HS-27A (cell line): ENCODE measurements around the gene EXOC6B.
A peak's percentile ranks its signal among the peaks of the same experiment; 100 is the strongest.
"Not testable (repeated sequence)": the region's sequence is repeated elsewhere in the genome, so short reads cannot be mapped to it uniquely, and the experiment has no call there.

Experiments
- DNase-seq: peaks from one replicate; pipeline ENCODE4 v3.0.0-alpha.2; 2012; ENCODE audit warnings: low read depth, missing footprints

The EXOC6B gene

GRCh38 chr2:72603481-72603880 lies 222.4 kb downstream of the EXOC6B start:
- no peak for DNase-seq

DNA sequence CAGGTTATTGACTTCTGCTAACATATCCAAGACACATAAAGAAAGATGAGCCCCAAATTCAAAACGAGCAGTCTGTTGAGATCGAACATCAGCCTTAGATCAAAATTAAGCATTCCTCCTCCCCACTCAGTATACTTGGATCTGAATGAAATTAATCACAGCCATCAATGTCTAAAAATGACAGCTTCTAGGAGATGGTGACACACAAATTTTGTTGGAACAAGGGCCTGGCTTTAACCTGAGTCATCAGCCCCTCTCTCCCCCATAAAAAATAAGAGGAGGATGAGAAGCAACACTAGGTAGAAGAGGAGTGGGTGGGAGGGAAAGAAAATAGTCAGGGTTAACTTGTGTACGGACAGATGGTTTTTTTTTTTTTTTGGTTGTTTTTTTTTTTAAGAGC lies 223.1 kb downstream of the EXOC6B start:
- no peak for DNase-seq

DNA sequence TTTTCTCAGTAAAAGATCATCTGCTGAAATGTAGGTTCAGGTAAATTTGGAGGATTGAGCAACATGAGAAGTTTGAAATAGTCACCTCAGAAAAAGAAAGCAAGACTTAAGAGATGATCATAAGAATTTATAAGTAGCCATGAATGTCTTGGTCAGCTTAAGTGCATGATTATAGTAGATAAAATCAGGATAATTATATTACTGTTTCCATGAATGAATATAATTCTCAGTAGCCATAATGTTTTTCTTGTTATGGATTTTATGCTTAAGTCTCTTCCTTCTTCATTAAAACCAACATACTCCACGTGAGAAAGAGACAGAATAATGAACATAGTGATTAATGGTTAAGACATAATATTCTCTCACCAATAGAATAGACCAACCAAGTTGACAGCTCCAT lies 223.7 kb downstream of the EXOC6B start:
- no peak for DNase-seq

GRCh38 chr2:72583836-72584235 lies 242.0 kb downstream of the EXOC6B start:
- DNase-seq = not testable (repeated sequence)

DNA sequence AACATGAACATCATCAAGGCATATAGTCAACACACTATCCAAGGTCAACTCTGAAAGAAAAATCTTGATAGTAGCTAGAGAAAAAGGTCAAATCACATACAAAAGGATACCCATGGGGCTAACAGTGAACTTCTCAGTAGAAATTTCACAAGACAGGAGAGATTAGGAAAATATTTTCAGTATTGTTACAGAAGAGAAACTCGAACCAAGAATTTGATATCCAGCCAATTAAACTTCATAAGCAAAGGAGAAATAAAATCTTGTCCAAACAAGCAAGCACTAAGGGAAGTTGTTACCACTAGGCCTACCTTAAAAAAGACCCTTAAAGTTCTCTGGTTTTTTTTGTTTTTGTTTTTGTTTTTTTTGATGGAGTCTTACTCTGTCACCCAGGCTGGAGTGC lies 242.5 kb downstream of the EXOC6B start:
- no peak for DNase-seq

DNA sequence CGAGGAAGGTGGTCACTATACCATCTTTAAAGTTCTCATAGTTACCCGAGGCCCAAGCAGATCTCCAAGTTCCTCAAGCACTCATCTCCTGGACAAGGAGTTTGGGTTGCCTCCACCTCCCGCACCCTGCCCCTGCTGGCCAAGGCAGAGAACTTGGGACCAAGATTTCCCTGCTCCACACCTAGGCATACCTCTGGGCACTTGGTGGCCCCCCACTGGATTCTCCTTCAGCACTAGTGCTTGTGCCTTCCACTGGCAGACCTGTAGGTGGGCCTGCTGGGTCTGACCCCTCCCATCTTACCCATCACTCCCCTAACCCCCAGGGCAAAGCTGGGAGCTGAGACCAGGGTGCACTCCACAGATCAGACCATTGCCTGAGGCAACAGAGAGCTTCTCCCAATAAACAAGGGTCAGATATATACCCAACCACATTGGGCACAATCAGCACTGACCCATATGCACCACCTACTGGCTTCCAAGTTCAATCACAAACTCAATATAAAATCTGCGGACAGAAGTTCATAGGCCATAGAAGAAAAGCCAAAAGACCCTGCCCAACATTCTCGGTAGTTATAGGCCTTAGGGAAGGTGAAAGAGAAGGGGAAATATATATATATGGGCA lies 244.2 kb downstream of the EXOC6B start:
- no peak for DNase-seq

DNA sequence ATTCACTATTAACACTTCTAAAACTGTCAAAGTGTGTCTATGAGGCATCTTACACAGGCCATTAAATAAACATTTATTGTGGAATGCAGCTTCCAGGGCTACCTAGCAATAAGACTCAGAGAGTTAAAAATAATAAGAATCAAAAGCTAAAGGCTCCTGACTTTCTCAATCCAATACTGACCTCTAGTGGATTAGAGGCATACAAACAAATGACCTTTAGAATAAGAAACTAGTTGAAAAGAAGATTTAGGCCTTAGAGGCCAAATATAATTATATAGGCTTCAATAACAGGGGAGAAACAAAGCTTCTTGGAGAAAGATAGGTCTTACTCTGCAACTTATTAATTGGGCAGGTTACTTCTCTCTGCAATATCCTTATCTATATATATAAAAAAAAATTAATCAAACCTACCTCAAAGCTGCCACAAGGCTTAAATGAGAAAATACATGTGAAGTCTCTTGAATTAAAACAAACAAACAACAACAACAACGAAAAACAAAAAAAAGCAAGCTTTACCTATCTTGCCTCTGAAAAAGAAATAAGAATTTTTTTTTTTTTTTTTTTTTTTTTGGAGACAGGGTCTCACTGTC lies 246.1 kb downstream of the EXOC6B start:
- no peak for DNase-seq

DNA sequence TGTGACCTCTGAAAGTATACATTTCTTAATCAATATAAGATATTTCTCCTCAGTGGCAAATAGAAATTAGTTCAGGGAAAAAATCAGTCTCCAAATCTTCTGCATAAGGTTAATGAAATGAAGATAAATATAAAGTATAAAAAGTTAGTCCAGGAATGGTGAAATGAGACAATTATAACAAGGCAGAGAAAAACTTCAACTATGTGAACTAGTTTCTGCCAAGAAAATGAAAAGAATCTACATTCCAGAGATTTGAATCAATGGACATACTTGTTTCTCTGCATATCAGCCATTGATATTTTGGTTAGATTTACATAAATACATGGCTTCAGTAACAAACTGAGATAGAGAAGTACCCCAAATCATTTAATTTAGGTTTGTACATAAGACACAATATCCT lies 249.0 kb downstream of the EXOC6B start:
- DNase-seq = no peak

GRCh38 chr2:72576459-72576858 lies 249.4 kb downstream of the EXOC6B start:
- no peak for DNase-seq

GRCh38 chr2:72574886-72575285 lies 250.9 kb downstream of the EXOC6B start:
- no peak for DNase-seq

- DNase-seq = no peak
Observed at GRCh38 chr2:72573232-72573631, 252.6 kb downstream of the EXOC6B start.

- DNase-seq = peak; percentile 74
Observed at GRCh38 chr2:72572501-72572900, 253.3 kb downstream of the EXOC6B start.

GRCh38 chr2:72570413-72570812 lies 255.4 kb downstream of the EXOC6B start:
- DNase-seq = no peak

DNA sequence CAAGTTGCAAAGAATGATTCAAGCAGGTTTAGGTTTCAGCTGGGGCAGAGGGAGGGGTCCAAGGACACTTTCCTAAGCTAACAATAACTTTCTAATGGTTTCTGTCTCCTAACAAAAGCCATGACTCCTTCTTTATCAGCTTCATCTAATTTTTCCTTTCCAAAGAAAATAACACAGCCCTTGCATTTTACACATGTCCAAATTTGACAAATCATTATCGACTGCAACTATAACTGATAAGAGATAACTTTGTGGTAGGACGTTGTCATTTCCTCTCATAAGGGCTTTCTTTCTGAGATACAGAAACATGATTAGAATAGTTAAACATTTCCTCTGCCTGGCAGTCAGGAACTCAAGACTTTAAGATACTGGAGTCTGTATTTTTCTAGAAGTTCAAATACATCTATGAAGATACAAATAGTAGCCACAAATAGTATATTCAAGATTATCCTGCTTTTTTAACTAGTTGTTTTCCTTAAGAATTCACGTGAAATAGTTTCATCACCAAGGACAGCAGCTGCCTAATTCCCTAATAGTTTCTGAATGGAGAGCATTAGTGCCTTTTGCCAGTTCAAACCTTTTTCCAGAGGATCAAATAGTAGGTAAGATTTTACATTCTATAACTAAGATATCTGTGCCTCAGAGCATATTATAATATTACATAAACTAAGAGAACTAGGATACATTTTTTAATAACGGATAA lies 263.2 kb downstream of the EXOC6B start:
- DNase-seq = no peak

DNA sequence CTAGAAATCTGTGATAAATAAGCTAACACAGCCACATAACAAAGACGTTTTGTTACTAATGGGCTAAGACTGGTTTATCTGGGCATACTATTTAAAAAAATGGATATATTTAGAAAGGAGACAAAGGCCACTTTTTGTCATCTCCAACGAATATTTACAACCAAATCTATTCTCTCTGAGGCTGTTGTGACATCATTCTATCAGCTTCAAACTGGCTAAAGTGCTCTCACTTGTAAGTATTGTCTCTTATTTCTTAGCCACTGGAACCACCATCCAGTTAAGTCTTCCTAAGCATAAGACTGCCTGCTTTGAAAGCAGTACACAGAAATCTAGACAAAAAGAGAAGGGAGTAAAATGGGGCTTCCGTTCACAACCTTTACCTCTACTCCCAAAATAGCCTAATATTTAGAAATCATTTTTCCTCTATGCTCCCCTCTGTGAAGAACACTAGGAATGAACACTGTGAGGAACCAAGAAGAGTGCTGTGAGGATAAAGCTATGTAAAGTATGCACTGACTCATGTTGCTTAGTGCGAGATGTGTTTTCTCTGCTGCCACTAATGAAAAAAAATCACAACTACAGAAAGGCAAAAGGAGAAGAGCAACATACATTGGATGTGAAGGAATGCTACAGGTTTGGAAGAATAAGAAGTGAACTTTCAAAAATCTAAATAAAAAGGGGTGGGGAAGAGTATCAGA lies 264.1 kb downstream of the EXOC6B start:
- no peak for DNase-seq

DNA sequence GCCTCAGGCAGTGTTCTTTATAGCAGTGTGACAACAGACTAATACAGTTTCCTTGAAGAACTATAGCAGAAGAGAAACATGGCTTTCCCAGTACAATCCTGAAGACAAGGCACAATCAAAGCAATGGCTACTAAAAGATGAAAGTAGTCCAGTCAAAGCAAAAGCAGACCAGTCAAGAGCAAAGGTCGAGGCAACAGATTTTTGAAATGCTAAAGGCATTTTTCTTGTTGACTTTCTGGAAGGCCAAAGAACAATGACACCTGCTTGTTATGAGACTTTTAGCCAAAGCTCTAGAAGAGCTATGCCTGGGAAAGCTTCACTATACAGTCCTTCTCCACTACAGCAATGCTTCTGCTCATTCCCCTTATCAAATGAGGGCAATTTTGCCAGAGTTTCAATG lies 269.9 kb downstream of the EXOC6B start:
- DNase-seq = no peak

DNA sequence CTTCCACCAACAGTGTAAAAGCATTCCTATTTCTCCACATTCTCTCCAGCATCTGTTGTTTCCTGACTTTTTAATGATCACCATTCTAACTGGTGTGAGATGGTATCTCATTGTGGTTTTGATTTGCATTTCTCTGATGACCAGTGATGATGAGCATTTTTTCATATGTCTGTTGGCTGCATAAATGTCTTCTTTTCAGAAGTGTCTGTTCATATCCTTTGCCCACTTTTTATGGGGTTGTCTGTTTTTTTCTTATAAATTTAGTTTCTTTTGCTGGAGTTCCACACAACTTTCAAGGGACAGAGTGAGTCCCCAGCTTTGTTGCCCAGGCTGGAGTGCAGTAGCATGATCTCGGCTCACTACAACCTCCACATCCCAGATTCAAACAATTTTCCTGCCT lies 270.5 kb downstream of the EXOC6B start:
- DNase-seq = not testable (repeated sequence)

DNA sequence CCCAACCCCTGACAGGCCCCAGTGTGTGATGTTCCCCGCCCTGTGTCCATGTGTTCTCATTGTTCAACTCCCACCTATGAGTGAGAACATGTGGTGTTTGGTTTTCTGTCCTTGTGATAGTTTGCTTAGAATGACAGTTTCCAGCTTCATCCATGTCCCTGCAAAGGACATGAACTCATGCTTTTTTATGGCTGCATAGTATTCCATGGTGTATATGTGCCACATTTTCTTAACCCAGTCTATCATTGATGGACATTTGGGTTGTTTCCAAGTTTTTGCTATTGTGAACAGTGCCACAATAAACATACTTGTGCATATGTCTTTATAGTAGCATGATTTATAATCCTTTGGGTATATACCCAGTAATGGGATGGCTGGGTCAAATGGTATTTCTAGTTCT lies 270.9 kb downstream of the EXOC6B start:
- not testable (repeated sequence) for DNase-seq

DNA sequence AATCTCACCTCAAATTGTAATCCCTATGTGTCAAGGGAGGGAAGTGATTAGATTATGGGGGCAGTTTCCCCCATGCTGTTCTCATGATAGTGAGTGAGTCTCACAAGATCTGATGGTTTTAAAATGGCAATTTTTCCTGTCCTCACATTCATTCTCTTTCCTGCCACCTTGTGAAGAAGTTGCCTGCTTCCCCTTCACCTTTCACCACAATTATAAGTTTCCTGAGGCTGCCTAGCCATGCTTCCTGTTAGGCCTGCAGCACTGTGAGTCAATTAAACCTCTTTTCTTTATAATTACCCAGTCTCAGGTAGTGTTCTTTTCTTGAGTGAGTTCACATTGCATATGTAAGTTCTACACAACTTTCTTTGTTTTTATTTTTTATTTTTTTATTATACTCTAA lies 271.5 kb downstream of the EXOC6B start:
- DNase-seq = no peak

DNA sequence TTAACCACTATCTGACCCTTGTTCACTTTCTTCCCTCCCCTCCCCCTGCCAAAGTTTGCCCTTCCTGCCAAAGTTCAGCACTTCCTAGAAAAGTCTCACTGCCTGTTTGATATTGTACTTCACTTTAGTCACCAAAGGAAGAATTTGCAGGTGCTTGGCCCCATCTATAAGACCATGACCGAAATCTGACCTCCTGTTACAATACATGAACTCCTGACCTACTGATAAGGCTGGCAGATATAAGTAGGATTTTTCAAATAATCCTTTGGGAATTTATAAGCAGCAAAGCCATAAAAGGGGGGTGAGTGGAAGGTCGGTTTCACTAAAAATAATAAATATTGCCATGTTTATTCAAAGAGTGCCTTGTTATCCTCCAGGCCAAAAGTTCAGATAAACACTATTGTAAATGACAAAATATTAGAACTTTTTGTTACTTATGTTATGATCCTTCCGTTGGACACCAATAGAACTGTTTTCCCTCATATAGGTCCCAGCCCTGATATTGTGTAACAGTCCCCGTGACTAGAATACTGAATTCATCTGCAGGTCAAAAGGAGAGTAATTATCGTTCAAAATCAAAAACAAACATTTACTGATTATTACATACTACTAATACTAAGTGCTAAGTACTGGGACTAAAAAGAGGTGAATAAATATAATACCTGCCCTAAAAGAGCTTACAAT lies 277.6 kb downstream of the EXOC6B start:
- DNase-seq = no peak

DNA sequence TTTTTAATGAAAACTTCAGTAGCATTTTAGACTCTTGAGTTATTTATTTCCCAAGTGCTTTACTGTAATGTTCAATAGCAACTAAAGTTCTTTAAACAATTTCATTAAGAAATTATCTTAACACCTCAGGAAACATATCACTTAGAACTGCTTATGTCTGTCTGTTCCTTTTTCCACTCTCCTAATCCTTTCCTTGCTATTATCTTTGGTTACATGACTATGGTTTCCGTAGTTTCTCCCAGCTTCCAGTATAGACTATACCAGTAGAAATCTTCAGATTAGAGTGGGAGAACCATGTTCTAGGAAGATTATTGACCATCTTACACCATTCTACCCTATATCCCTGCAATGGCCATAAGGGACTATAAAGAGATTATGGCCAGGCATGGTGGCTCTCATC lies 280.0 kb downstream of the EXOC6B start:
- DNase-seq = no peak

DNA sequence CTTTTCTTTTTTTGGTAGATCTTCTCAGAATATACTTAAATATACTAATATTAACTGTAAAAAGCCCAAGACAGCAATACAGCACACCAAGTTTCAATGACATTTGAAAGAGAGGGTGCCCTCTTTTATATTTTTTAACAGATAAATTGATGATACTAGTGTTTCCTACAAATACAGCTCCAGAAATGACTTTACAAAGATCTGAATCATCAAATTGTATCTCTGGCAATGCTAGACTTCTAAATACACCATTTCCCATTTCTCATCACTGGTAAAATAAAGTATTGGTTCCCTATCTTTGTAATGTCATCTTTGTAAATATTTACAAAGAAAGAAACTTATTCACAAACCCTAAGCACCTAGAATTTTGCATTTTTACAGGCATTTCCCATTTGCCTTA lies 281.3 kb downstream of the EXOC6B start:
- DNase-seq = no peak
